Measurements from ENCODE around the gene MYH6.
A peak's percentile ranks its signal among the peaks of the same experiment; 100 is the strongest.

MYH6 gene

DNA sequence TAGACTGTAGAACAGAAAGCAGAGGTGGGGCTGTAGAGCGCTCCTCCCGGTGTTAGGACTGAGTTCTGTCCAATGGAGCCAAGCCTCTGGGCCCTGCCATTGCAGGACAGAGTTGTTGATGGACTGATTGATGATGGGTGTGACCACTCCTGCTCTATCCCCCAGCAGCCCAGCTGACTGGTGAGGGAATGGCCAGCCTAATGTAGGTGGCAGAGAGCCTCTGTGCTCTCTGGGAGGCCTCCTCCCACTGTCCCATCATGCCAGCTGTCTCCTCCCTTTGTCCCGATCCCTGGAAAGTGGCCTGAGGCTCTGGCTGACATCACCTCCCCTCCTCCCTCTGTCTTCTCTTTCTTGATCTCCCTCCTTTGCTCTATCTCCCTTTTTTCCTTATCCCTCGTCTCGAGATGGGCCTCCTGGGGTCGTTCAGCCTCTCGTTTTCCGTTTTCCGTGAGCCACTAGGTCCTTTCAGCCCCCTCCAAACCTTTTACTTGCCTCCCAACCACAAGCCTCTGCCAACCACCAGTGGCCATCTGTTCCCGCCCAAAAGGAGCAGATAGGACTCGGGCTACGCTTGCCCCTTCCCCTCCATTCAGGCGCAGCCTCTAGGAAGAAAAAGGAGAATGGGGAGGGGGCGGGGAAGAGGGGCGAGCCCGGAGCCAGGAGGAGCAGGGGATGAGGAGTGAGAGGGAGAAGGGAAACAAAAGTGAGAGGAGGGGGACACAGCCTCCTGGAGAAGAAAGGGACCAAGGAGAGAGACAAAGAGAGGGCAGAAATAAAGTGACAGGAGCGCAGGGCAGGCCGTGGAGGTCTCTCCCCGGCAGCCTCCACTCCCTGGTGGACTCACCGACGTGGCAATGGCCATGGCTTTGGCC, 43.7 kb downstream of the MYH6 start:
- DNase-seq (ENCODE audit: extremely low read depth, low read depth) = no peak
- TF ChIP-seq CTCF (IDR thresholded peaks at IDR 0.05; ENCODE audit: low read depth, low read length) = no peak

DNA sequence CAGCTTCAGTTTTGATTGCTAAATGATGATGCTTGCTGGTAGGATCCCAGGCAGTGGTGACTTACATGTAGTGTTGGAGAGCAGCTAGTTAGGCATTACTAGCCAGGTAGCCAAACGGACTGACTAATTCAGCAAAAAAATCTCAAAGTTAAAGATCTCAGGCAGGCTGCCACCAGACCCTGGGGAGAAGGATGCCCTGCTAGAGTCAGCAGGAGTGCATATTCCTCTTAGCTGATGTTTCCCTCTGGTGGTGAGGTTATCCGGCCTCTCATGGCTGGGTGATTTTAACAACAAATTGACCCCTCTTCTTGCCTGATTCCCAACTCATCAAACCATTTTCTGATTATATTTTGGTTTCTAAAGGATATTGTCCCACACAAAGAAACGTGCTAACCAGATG, 45.9 kb downstream of the MYH6 start:
- peak; percentile 24 for TF ChIP-seq CTCF (IDR thresholded peaks at IDR 0.05; ENCODE audit: low read depth, low read length)
- DNase-seq (ENCODE audit: extremely low read depth, low read depth) = no peak

DNA sequence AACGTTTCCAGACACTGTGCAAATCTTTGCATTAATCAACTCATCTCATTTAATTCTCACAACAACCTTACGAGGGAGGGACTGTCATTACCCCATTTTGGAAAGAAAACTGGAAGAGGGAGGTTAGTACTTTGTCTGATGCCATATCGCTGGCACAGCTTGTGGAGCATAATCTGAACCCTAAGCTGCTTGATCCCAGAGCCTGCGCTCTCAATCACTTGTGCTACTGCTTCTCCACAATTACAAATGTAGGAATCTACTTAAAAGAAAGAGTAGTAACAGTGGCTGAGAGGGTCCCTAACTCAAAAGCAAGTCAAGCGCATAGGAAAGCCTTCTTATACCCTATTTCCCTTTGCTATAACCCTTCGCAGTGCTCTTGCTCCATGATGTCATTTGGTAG, 46.3 kb downstream of the MYH6 start:
- no peak for TF ChIP-seq CTCF (IDR thresholded peaks at IDR 0.05; ENCODE audit: low read depth, low read length)
- no peak for DNase-seq (ENCODE audit: extremely low read depth, low read depth)

DNA sequence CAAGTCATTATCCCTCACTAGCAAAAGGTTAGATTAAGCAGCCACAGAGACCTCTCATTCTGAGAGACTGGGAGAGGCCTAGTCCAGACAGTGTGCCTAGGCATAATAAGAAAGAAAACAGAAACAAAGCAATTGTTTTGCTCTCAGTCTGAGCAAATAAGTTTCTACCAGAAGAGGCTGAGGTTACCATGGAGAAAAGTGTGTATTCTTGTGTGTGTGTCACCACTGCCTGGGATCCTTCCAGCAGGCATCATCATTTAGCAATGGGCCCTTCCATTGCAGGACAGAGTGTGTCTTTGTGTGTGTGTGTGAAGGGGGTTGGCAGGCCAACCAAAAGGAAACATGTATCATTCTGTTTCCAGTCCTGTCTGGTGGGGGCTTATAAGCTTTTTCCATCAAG, 46.8 kb downstream of the MYH6 start:
- TF ChIP-seq CTCF (IDR thresholded peaks at IDR 0.05; ENCODE audit: low read depth, low read length) = no peak
- no peak for DNase-seq (ENCODE audit: extremely low read depth, low read depth)

DNA sequence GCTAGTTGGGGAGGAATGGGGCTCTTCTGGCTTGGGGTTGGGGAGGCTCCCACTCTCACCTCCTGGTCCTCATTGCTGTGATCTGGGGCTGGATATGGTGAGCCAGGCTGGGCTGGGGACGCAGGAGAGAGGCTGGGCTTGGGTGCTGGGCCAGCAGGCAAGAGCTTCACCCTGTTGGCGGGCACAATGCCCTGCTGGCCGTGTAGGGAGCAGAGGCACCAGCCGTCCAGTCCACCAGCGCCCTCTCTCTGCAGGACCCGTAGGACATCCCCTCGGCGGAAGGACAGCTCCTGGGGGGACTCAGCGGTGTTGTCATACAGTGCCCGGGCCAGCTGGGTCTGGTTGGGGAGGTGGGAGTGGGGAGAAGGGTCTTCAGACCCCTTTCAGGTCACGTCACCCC, 47.6 kb downstream of the MYH6 start:
- DNase-seq (ENCODE audit: extremely low read depth, low read depth) = no peak

GRCh38 chr14:23359722-23360447, 48.2 kb downstream of the MYH6 start:
- TF ChIP-seq CTCF (IDR thresholded peaks at IDR 0.05; ENCODE audit: low read depth, low read length) = no peak
- DNase-seq (ENCODE audit: extremely low read depth, low read depth) = no peak

More for the DNA sequence above, 47.6 kb downstream of the MYH6 start:
- TF ChIP-seq CTCF (IDR thresholded peaks at IDR 0.05; ENCODE audit: low read depth, low read length) = no peak

DNA sequence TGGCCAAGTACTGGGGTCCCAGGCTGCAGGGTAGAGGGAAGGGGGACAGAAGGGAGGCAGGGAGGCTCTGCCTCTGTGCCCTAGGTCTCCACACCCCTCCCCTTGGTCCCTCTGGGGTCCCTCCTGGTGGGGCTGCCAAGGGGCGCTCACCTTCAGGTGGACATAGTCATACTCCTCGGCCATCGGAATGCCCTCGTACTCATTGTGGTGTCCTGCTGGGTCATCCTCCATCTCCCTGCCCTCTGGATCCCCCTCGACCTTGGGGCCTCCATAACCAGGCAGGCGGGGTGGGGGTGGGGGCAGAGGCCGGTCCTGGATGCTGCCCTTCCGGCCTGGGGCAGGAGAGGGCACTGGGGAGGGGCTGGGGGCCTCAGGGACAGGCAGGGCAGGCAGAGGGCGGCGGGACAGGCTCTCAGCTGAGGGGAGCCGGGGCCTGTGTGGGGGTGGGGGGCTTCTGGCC, 48.9 kb downstream of the MYH6 start:
- no peak for DNase-seq (ENCODE audit: extremely low read depth, low read depth)
- no peak for TF ChIP-seq CTCF (IDR thresholded peaks at IDR 0.05; ENCODE audit: low read depth, low read length)

Measured in AG09319 (cell line).